GM12878 (cell line): ENCODE data around the gene DYNC1H1. TPM values are rescaled to one million over a fixed set of nuclear protein-coding genes. Genes with fewer than 3 reads are reported as not detected.

ENCODE experiments used
- ATAC-seq: fragments of 200-7000 bp; cut with Tn5 transposase; 3 replicates; pipeline ENCODE4 v1.9.1; 2020; ENCODE audit warnings: mild to moderate bottlenecking, moderate library complexity
- BruUV-seq: library from RNA; stranded (reverse); fragments of 400-500 nt; replicated peaks from 2 replicates; lab custom pipeline; 2021; lab: Mats Ljungman, UMichigan
- CTCF ChIA-PET: fragments of 300-600 bp; sonication (Branson Sonifier 250); formaldehyde crosslinking; extraction: SDS; loops from one replicate; lab custom pipeline; 2021; ENCODE audit warnings: inconsistent platforms; lab: Yijun Ruan, JAX
- POLR2A ChIA-PET: fragments of 350-600 bp; formaldehyde crosslinking; extraction: SDS; loops from one replicate; lab custom pipeline; 2021; ENCODE audit warnings: inconsistent platforms; lab: Charles Lee
- RAD21 ChIA-PET: fragments of 300-600 bp; sonication (Branson Sonifier 250); formaldehyde crosslinking; loops from one replicate; lab custom pipeline; 2023; ENCODE audit warnings: antibody characterized with exemption; ENCODE audit not compliant: unreplicated experiment; lab: Charles Lee
- SMC1A ChIA-PET: fragments of 300-600 bp; sonication (Branson Sonifier 250); formaldehyde crosslinking; loops from one replicate; lab custom pipeline; 2023; ENCODE audit not compliant: unreplicated experiment, uncharacterized antibody; lab: Charles Lee
- DNase-seq: peaks from one replicate; pipeline ENCODE4 v3.0.0-alpha.2; 2011; ENCODE audit warnings: low read depth, low spot score
- FAIRE-seq: peaks from 3 replicates; lab custom pipeline; 2011; peaks lifted over from hg19 to GRCh38; lab: Jason Lieb, UNC
- H2AFZ ChIP-seq: 2 replicates; pipeline ENCODE4 v1.6.0; 2011; ENCODE audit warnings: low read depth, low read length, control low read depth; ENCODE audit not compliant: control insufficient read depth
- H3K27ac ChIP-seq: 2 replicates; pipeline ENCODE4 v1.5.1; 2011; ENCODE audit warnings: control low read depth; ENCODE audit not compliant: control insufficient read depth, insufficient read depth
- H3K27me3 ChIP-seq, 2 experiments: replicated peaks in 1 of 2; 2 replicates each; pipeline versions ENCODE4 v1.6.0 to v1.6.1; 2011; ENCODE audit warnings: low read length in 1 of 2; ENCODE audit not compliant: control insufficient read depth in 2 of 2, insufficient read depth in 2 of 2
- H3K36me3 ChIP-seq, 2 experiments: 2 replicates each; pipeline ENCODE4 v1.5.1; 2011; ENCODE audit warnings: low read length in 1 of 2; ENCODE audit not compliant: control insufficient read depth in 2 of 2, insufficient read depth in 2 of 2
- H3K4me1 ChIP-seq: 2 replicates; pipeline ENCODE4 v1.6.1; 2011; ENCODE audit warnings: mild to moderate bottlenecking, low read length, moderate library complexity, mixed read lengths; ENCODE audit not compliant: control insufficient read depth, insufficient read depth
- H3K4me2 ChIP-seq: 2 replicates; pipeline ENCODE4 v1.6.0; 2011; ENCODE audit warnings: control low read depth; ENCODE audit not compliant: control insufficient read depth, insufficient read depth
- H3K4me3 ChIP-seq: fragments of 200-600 bp; sonication (generic); 2 replicates; pipeline ENCODE4 v1.5.1; 2016
- H3K79me2 ChIP-seq: 2 replicates; pipeline ENCODE4 v1.6.0; 2011; ENCODE audit warnings: low read length; ENCODE audit not compliant: control insufficient read depth, insufficient read depth
- H3K9ac ChIP-seq: 2 replicates; pipeline ENCODE4 v1.8.0; 2011; ENCODE audit warnings: low read length, control low read depth, mixed read lengths; ENCODE audit not compliant: control insufficient read depth, insufficient read depth
- H3K9me3 ChIP-seq: replicated peaks from 3 replicates; pipeline ENCODE4 v1.5.1; 2011; ENCODE audit warnings: mild to moderate bottlenecking, low read length; ENCODE audit not compliant: control insufficient read depth, insufficient read depth
- H4K20me1 ChIP-seq: 2 replicates; pipeline ENCODE4 v1.6.0; 2011; ENCODE audit not compliant: control insufficient read depth, insufficient read depth
- CEBPZ ChIP-seq: fragments of 150-350 bp; IDR thresholded peaks from 2 replicates; pipeline ENCODE4 v1.6.1; 2016; ENCODE audit warnings: low read depth, low read length
- EZH2 ChIP-seq: IDR thresholded peaks from 2 replicates; pipeline ENCODE4 v1.6.1; 2012; ENCODE audit warnings: low read depth, mild to moderate bottlenecking, control low read depth, inconsistent platforms, low read length, borderline replicate concordance; ENCODE audit not compliant: control insufficient read depth
- FOXK2 ChIP-seq: fragments of 450-650 bp; IDR thresholded peaks from 2 replicates; pipeline ENCODE4 v1.6.1; 2017; ENCODE audit warnings: mild to moderate bottlenecking, moderate library complexity
- GATAD2B ChIP-seq: fragments of 450-650 bp; conservative IDR thresholded peaks from 2 replicates; pipeline ENCODE4 v1.6.1; 2017; ENCODE audit warnings: low read depth, mild to moderate bottlenecking, moderate library complexity
- HDAC2 ChIP-seq: fragments of 200-600 bp; sonication (generic); IDR thresholded peaks from 2 replicates; pipeline ENCODE4 v1.6.1; 2017
- MXI1 ChIP-seq: fragments of 150-350 bp; IDR thresholded peaks from 2 replicates; pipeline ENCODE4 v1.6.1; 2011; ENCODE audit warnings: low read depth, mild to moderate bottlenecking, inconsistent platforms, low read length, improper control_type of control experiment
- NFYA ChIP-seq: IDR thresholded peaks from 2 replicates; pipeline ENCODE4 v1.6.1; 2011; ENCODE audit warnings: low read depth, mild to moderate bottlenecking, low read length, improper control_type of control experiment, borderline replicate concordance
- PBX3 ChIP-seq: IDR thresholded peaks from 2 replicates; pipeline ENCODE4 v1.6.1; 2011; ENCODE audit warnings: mild to moderate bottlenecking, low read depth, low read length, moderate library complexity; ENCODE audit not compliant: insufficient replicate concordance
- POLR2AphosphoS2 ChIP-seq: IDR thresholded peaks from 2 replicates; pipeline ENCODE4 v1.6.1; 2011; ENCODE audit warnings: low read depth, mild to moderate bottlenecking, low read length, improper control_type of control experiment, moderate library complexity
- POLR2AphosphoS5 ChIP-seq: IDR thresholded peaks from 2 replicates; pipeline ENCODE4 v1.6.1; 2011; ENCODE audit warnings: mild to moderate bottlenecking, low read length, inconsistent platforms
- POU2F2 ChIP-seq: IDR thresholded peaks from 3 replicates; pipeline ENCODE4 v1.6.1; 2011; ENCODE audit warnings: low read depth, mild to moderate bottlenecking, low read length, borderline replicate concordance
- RAD51 ChIP-seq: fragments of 450-650 bp; IDR thresholded peaks from 2 replicates; pipeline ENCODE4 v1.6.1; 2016; ENCODE audit warnings: moderate library complexity, mild to moderate bottlenecking, inconsistent platforms
- RELA ChIP-seq: fragments of 450-650 bp; IDR thresholded peaks from 2 replicates; pipeline ENCODE4 v1.8.0; 2014; ENCODE audit warnings: borderline replicate concordance; ENCODE audit not compliant: partially characterized antibody
- RFX5 ChIP-seq: IDR thresholded peaks from 2 replicates; pipeline ENCODE4 v1.6.1; 2011; ENCODE audit warnings: low read depth, low read length, improper control_type of control experiment
- SMAD1 ChIP-seq: fragments of 450-650 bp; IDR thresholded peaks from 2 replicates; pipeline ENCODE4 v1.6.1; 2018; ENCODE audit warnings: mild to moderate bottlenecking, low read depth; ENCODE audit not compliant: partially characterized antibody
- SPI1 ChIP-seq: IDR thresholded peaks from 2 replicates; pipeline ENCODE4 v1.6.1; 2011; ENCODE audit warnings: low read depth, mild to moderate bottlenecking, low read length, moderate library complexity, borderline replicate concordance; ENCODE audit not compliant: insufficient read depth
- WRNIP1 ChIP-seq: IDR thresholded peaks from 2 replicates; pipeline ENCODE4 v1.6.1; 2011; ENCODE audit warnings: low read depth, low read length, improper control_type of control experiment, borderline replicate concordance
- ZNF622 ChIP-seq: fragments of 450-650 bp; IDR thresholded peaks from 2 replicates; pipeline ENCODE4 v1.6.1; 2017; ENCODE audit warnings: mild to moderate bottlenecking, inconsistent platforms
- ZSCAN29 ChIP-seq: fragments of 450-650 bp; IDR thresholded peaks from 2 replicates; pipeline ENCODE4 v1.6.1; 2017; ENCODE audit warnings: mild to moderate bottlenecking, moderate library complexity
- whole genome bisulfite sequencing: methylation state at CpG from one replicate; pipeline ENCODE4 v1.1.6; 2016; ENCODE audit warnings: low lambda C conversion rate; ENCODE audit not compliant: insufficient replicate concordance, insufficient coverage; ENCODE audit errors: missing lambda C conversion rate; 5-methylcytosine and 5-hydroxymethylcytosine counted together
- in situ Hi-C: fragments of 300-500 bp; cut with MboI; formaldehyde crosslinking; loops from 9 replicates; pipeline ENCODE4 v1.14.3; 2018; ENCODE audit warnings: mixed read lengths
- intact Hi-C: fragments of 100-400 bp; cut with micrococcal nuclease; formaldehyde crosslinking; loops from one replicate; pipeline ENCODE4 v1.14.2; 2022; ENCODE audit not compliant: unreplicated experiment
- polyA plus RNA-seq, 11 experiments: library from polyadenylated mRNA; depleted of rRNA in 4 of 11; unstranded in 6 of 11; stranded (reverse) in 5 of 11; fragments of >200 nt; fragmentation: Nextera tagmentation in 4 of 11; fragmentation: Illumina TruSeq in 1 of 11; extraction: Ambion mirVana in 4 of 11; extraction: Trizol in 1 of 11; gene quantifications; 1 replicate in 1 of 11; 2 replicates in 10 of 11; pipeline versions ENCODE4 v1.2.1 to v1.2.3, GENCODE V29; 2011 to 2016; ENCODE audit warnings: inconsistent platforms in 2 of 11, missing spikeins in 2 of 11, low read depth in 1 of 11
- total RNA-seq, 4 experiments: library from RNA; depleted of rRNA in 3 of 4; stranded (reverse); fragments of >200 nt in 3 of 4; fragmentation: Illumina TruSeq in 1 of 4; extraction: Trizol in 1 of 4; gene quantifications; 2 replicates each; pipeline versions ENCODE4 v1.2.1 to v1.2.3, GENCODE V29; 2013 to 2021
- TF ChIP-seq, protein P1 (sequence below): IDR thresholded peaks from 2 replicates; pipeline ENCODE4 v1.6.1; 2011; ENCODE audit warnings: low read depth, low read length, improper control_type of control experiment, borderline replicate concordance

The DYNC1H1 gene
- total and polyA plus RNA-seq, 10 of the 15 experiments (the other 5 are each of a cell fraction or from before 2014, with no cell fraction given) = 38.4 to 291 (median 111) TPM

DNA sequence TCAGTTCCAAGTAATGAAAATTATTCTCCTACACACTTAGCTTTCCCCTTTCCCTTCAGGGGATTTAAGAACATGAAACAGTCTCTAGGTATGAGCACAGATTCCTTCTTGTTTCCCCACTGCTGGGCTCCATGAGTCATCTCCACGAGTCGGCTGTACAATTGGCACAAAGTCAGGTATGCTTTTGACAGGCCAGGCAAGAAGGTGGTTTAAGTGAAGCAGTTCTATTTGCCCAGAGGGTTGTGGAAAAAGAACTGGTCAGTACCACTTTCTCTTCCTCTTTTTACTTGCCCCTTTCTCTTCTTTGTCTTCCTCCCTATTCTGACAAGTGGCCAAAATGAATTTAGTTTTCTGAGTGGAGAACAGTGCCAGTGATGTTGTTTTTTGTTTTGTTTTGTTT is 16.3 kb downstream of the DYNC1H1 start (continued):
- TF ChIP-seq POU2F2 (no peak), POLR2AphosphoS5 (no peak)

DNA sequence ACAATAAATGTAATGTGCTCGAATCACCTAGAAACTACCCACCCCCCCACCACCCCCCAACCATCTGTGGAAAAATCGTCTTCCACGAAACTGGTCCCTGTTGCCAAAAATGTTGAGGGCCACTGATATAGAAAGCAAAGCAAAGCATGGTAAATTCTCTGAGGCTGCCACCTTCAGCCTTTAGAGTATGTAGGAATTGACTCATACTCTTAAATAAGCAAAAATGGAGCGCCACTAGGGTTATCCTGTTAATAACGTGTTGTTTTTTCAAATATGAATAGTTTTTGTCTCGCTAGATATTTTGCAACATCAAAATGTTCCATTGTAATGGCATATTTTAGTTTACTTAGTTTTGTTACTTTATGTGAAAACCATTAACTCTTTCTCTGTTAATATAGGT is 18.2 kb downstream of the DYNC1H1 start:
- Histone ChIP-seq H3K4me1 (peaks cover 9% of the 10 kb centered on the region), H3K27ac (no peak overlapping the region), H3K9ac (no peak overlapping the region), H3K9me3 (no peaks in the 10 kb centered on the region), H3K36me3 (peaks cover 18 to 41% of the 10 kb centered on the region in 2 experiments), H3K79me2 (no peaks in the 10 kb centered on the region), H2AFZ (no peak overlapping the region), H4K20me1 (no peaks in the 10 kb centered on the region), H3K27me3 (no peaks in the 10 kb centered on the region), H3K4me3 (no peak overlapping the region), H3K4me2 (no peak overlapping the region)
- ChIA-PET RAD21 (no interaction called here), POLR2A (interaction anchor here (0.8 to 1.1 kb wide), 2 partner anchors 9 to 10 kb away, joined by 3 read pairs; no protein-coding TSS in a partner anchor), SMC1A (interaction anchor here (2.5 kb wide), 1 partner anchor 10 kb away, joined by 12 read pairs; no protein-coding TSS in a partner anchor), CTCF (interaction anchor here (2.0 kb wide), 1 partner anchor 21 kb away, joined by 5 read pairs; no protein-coding TSS in a partner anchor)
- in situ Hi-C loops (no loop called here), intact Hi-C loops (no loop called here)
- WGBS = 98% methylated on average over 6 of the region's 6 CpGs
- no peak for DNase-seq
- no TSS peak for BruUV-seq
- no peak for ATAC-seq
- FAIRE-seq = no peak
- TF ChIP-seq RAD51 = no peak
- TF ChIP-seq ZNF622 = no peak
- no peak for TF ChIP-seq ZSCAN29
- TF ChIP-seq MXI1 = no peak
- no peak for TF ChIP-seq RELA
- TF ChIP-seq RFX5 = no peak
- TF ChIP-seq PBX3 = no peak
- TF ChIP-seq WRNIP1 = no peak
- no peak for TF ChIP-seq POLR2AphosphoS2
- no peak for TF ChIP-seq NFYA
- TF ChIP-seq FOXK2 = no peak
- TF ChIP-seq SPI1 = no peak
- no peak for TF ChIP-seq HDAC2
- TF ChIP-seq GATAD2B = no peak
- TF ChIP-seq, protein P1, sequence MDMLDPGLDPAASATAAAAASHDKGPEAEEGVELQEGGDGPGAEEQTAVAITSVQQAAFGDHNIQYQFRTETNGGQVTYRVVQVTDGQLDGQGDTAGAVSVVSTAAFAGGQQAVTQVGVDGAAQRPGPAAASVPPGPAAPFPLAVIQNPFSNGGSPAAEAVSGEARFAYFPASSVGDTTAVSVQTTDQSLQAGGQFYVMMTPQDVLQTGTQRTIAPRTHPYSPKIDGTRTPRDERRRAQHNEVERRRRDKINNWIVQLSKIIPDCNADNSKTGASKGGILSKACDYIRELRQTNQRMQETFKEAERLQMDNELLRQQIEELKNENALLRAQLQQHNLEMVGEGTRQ = no peak
- TF ChIP-seq SMAD1 = no peak
- no peak for TF ChIP-seq EZH2
- TF ChIP-seq CEBPZ = no peak
